CD4-positive, alpha-beta T cell treated with Interleukin-6 for 4 hours (primary cell): ENCODE results near the gene PINK1.

Source experiments
- DNase-seq: peaks from one replicate; pipeline ENCODE4 v3.0.0-alpha.2; 2020; ENCODE audit warnings: mixed read lengths

PINK1 gene

GRCh38 chr1:20611652-20612051 lies 21.6 kb upstream of the PINK1 start:
- DNase-seq: no peak

GRCh38 chr1:20612221-20612746 lies 21.0 kb upstream of the PINK1 start:
- DNase-seq: no peak

GRCh38 chr1:20614131-20614579 lies 19.1 kb upstream of the PINK1 start:
- no peak for DNase-seq

GRCh38 chr1:20615946-20616846 lies 17.1 kb upstream of the PINK1 start:
- no peak for DNase-seq

- no peak for DNase-seq
These were observed 16.3 kb upstream of the PINK1 start for GRCh38 chr1:20616847-20617487.

GRCh38 chr1:20618550-20618949 lies 14.7 kb upstream of the PINK1 start:
- no peak for DNase-seq

GRCh38 chr1:20619999-20620398 lies 13.3 kb upstream of the PINK1 start:
- DNase-seq: no peak

GRCh38 chr1:20621012-20621411 lies 12.2 kb upstream of the PINK1 start:
- DNase-seq: no peak

GRCh38 chr1:20624709-20625108 lies 8.5 kb upstream of the PINK1 start:
- DNase-seq: no peak

- DNase-seq: no peak
These were observed 7.8 kb upstream of the PINK1 start for GRCh38 chr1:20625176-20626097.

GRCh38 chr1:20626098-20626427 lies 7.2 kb upstream of the PINK1 start:
- DNase-seq: no peak

- DNase-seq: no peak
These were observed 6.7 kb upstream of the PINK1 start for GRCh38 chr1:20626524-20626923.

GRCh38 chr1:20630729-20631128 lies 2.5 kb upstream of the PINK1 start:
- DNase-seq: no peak

- no peak for DNase-seq
These were observed 872 bp upstream of the PINK1 start for GRCh38 chr1:20632386-20632785.

- DNase-seq: peak; percentile 37
These were observed 871 bp downstream of the PINK1 start for GRCh38 chr1:20634065-20634593.

- peak; percentile 40 for DNase-seq
These were observed 1.4 kb downstream of the PINK1 start for GRCh38 chr1:20634594-20635084.

- DNase-seq: no peak
These were observed 3.6 kb downstream of the PINK1 start for GRCh38 chr1:20636785-20637347.

GRCh38 chr1:20640183-20640597 lies 6.9 kb downstream of the PINK1 start:
- DNase-seq: peak; percentile 66

- DNase-seq: no peak
These were observed 8.7 kb downstream of the PINK1 start for GRCh38 chr1:20641975-20642374.

GRCh38 chr1:20643080-20643479 lies 9.8 kb downstream of the PINK1 start:
- no peak for DNase-seq

- no peak for DNase-seq
These were observed 11.2 kb downstream of the PINK1 start for GRCh38 chr1:20644416-20644815.

GRCh38 chr1:20645414-20645813 lies 12.2 kb downstream of the PINK1 start:
- no peak for DNase-seq
